HG03354 (cell line): ENCODE measurements around the gene POLR2A.

Experiments
- ATAC-seq: cut with Tn5 transposase; IDR thresholded peaks from one replicate; pipeline ENCODE4 v1.9.1; 2021; ENCODE audit warnings: mild to moderate bottlenecking; ENCODE audit not compliant: unreplicated experiment, poor library complexity, severe bottlenecking

POLR2A gene

DNA sequence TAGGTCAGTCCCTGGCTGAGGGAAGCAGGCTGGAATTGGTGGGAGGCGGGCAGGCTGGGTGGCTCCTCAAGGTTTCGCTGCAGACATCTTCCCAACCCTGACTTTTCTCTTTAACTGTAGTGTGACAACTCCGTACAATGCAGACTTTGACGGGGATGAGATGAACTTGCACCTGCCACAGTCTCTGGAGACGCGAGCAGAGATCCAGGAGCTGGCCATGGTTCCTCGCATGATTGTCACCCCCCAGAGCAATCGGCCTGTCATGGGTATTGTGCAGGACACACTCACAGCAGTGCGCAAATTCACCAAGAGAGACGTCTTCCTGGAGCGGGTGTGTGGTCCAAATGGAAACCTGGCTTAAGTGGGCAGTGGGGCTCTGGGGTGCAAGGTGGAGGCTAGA is 15.0 kb downstream of the POLR2A start:
- ATAC-seq = no peak

DNA sequence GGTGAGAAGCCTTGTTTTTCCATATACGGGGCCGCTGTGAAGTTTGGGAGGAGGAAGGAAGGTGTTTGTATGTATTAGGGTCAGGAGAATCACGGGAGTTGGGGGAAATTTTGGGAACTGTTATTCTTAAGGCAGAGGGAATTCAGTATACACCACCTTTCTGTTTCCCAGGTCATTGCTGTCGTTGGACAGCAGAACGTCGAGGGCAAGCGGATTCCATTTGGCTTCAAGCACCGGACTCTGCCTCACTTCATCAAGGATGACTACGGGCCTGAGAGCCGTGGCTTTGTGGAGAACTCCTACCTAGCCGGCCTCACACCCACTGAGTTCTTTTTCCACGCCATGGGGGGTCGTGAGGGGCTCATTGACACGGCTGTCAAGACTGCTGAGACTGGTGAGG is 17.6 kb downstream of the POLR2A start:
- ATAC-seq = no peak

DNA sequence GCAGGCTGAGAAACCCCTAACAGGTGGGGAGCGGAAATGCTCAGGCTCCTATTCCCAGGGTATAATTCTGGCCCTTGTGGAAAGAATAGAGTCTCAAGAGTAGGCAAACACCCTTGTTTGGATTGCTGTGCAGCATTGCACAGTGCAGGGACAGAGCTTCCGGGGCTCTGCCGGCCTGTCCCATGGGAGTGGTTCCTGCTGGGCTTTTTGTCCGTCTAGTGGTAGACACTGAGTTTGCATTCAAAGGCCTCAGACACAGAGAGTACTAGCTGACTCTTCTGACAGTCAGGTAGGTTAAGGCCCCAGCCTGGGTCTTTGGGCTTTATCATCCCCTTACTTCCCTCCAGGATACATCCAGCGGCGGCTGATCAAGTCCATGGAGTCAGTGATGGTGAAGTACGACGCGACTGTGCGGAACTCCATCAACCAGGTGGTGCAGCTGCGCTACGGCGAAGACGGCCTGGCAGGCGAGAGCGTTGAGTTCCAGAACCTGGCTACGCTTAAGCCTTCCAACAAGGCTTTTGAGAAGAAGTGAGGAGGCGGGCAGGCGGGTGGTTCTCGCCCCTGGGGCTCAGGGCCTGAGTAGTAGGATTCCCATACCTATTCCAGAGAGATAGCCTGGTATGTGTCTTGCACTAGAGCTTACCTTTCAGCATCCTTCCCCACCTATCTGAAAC is 18.1 kb downstream of the POLR2A start:
- no peak for ATAC-seq

DNA sequence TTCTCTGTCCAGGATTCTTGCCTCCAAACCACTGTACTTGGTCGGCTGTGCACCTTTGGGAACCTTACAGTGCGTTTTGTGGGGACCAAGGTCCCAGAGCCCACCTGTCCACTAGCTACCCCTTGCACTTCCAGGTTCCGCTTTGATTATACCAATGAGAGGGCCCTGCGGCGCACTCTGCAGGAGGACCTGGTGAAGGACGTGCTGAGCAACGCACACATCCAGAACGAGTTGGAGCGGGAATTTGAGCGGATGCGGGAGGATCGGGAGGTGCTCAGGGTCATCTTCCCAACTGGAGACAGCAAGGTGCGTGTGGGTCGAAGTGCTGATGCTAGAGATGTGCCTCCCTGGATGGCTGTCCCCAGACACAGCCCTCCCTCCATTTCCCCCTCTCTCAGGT is 18.8 kb downstream of the POLR2A start:
- no peak for ATAC-seq

DNA sequence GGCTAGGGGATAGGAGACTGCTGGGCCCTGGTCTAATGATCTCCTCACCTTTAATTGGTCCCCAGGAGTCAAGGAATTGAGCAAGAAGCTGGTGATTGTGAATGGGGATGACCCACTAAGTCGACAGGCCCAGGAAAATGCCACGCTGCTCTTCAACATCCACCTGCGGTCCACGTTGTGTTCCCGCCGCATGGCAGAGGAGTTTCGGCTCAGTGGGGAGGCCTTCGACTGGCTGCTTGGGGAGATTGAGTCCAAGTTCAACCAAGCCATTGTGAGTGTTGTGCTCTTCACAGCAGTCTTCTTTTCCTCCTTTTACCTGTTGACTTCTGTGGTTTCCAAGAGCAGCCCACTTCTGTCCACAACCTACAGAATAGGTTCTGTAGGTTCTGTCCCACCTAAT is 19.4 kb downstream of the POLR2A start:
- no peak for ATAC-seq

DNA sequence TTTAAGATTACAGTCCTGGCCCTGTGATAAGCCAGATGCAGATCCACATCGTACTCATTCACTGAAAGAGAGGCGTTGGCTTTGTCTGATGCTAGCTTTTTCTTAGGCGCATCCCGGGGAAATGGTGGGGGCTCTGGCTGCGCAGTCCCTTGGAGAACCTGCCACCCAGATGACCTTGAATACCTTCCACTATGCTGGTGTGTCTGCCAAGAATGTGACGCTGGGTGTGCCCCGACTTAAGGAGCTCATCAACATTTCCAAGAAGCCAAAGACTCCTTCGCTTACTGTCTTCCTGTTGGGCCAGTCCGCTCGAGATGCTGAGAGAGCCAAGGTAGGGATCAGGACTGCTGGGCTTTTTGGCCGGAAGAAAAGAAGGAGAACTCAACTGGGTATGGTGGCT is 24.0 kb downstream of the POLR2A start:
- ATAC-seq = no peak

DNA sequence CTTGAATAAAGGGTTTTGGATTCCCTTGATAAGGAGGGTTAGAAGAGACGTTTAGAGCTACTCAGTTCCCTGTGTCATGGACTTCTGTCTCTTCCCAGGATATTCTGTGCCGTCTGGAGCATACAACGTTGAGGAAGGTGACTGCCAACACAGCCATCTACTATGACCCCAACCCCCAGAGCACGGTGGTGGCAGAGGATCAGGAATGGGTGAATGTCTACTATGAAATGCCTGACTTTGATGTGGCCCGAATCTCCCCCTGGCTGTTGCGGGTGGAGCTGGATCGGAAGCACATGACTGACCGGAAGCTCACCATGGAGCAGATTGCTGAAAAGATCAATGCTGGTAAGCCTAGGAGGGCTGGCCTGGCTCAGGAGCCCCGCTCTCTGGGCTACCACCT is 24.7 kb downstream of the POLR2A start:
- ATAC-seq = no peak

DNA sequence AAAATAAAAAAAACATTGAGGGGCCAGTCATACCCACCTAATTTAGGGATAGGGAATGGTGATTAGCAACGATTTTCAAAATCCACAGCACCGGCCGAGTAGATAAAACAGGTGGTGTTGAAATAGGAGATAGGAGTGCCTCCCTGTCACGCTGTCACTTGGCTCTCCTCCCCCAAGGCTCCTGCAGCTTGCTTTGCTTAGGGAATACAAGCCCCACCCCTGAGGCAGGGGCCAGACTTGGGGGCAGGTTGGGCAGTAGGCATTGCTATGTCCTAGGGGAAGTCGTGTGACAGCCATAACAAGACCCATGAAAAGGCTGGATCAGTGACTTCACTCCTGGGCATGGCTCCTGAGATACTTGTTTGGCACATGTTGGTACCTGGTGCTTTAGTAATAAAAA is 25.8 kb downstream of the POLR2A start:
- no peak for ATAC-seq

DNA sequence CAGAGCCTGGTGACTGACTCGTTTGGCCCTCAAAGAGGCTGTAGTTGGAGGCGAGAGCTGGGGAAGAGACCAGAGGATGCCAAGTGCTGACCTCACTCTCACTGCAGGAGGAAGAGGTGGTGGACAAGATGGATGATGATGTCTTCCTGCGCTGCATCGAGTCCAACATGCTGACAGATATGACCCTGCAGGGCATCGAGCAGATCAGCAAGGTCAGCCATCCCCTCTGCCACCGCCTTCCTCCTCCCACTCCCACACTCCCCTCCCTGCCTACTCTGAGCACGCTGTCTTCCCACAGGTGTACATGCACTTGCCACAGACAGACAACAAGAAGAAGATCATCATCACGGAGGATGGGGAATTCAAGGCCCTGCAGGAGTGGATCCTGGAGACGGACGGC is 26.9 kb downstream of the POLR2A start:
- no peak for ATAC-seq

DNA sequence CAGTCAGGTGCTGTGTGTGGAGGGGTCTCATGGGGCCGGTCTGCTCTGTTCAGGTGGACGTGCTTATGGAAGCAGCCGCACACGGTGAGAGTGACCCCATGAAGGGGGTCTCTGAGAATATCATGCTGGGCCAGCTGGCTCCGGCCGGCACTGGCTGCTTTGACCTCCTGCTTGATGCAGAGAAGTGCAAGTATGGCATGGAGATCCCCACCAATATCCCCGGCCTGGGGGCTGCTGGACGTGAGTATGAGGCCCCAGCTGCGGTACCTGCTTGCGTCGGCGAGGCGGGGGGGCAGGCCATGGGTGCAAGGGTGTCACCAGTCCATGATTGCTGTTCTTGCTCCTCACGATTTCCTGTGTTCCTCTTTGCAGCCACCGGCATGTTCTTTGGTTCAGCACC is 27.9 kb downstream of the POLR2A start:
- no peak for ATAC-seq

DNA sequence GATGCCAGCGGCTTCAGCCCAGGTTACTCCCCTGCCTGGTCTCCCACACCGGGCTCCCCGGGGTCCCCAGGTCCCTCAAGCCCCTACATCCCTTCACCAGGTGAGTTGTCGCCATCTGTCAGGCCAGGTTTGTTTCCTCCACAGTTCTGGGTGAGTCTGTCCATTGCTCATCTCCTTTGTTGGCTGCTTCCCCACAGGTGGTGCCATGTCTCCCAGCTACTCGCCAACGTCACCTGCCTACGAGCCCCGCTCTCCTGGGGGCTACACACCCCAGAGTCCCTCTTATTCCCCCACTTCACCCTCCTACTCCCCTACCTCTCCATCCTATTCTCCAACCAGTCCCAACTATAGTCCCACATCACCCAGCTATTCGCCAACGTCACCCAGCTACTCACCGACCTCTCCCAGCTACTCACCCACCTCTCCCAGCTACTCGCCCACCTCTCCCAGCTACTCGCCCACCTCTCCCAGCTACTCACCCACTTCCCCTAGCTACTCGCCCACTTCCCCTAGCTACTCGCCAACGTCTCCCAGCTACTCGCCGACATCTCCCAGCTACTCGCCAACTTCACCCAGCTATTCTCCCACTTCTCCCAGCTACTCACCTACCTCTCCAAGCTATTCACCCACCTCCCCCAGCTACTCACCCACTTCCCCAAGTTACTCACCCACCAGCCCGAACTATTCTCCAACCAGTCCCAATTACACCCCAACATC is 28.8 kb downstream of the POLR2A start:
- no peak for ATAC-seq

DNA sequence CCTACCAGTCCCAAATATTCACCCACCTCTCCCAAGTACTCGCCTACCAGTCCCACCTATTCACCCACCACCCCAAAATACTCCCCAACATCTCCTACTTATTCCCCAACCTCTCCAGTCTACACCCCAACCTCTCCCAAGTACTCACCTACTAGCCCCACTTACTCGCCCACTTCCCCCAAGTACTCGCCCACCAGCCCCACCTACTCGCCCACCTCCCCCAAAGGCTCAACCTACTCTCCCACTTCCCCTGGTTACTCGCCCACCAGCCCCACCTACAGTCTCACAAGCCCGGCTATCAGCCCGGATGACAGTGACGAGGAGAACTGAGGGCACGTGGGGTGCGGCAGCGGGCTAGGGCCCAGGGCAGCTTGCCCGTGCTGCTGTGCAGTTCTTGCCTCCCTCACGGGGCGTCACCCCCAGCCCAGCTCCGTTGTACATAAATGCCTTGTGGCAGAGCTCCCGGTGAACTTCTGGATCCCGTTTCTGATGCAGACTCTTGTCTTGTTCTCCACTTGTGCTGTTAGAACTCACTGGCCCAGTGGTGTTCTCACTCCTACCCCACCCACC is 29.8 kb downstream of the POLR2A start:
- no peak for ATAC-seq

DNA sequence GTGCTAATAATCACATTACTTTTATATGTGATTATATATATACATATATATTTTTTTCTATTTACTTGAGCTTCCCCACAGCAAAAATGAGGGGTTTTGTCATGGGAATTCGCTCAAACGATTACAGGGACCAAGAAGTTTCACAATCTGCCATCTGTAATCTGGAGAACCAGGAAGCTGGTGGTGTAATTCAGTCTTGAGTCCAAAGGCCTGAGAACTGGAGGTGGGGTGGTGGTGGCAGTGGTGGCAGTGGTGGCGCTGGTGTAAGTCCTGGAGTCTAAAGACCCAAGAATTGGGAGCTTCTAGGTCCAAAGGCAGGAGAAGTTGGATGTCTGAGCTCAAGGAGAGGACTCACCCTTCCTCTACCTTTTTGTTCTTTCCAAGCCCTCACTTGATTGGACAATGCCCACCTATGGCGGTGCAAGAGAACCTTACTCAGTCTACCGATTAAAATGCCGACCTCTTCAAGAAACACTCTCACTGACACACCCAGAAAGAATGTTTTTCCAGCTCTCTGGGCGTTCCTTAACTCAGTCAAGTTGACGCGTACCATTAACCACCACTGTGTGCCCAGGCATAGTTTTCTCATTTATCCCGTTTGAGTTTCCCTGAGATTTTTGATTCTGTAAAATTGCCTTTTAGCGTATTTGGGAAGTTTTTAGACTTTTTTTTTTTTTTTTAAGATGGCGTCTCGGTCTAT is 31.9 kb downstream of the POLR2A start:
- no peak for ATAC-seq

DNA sequence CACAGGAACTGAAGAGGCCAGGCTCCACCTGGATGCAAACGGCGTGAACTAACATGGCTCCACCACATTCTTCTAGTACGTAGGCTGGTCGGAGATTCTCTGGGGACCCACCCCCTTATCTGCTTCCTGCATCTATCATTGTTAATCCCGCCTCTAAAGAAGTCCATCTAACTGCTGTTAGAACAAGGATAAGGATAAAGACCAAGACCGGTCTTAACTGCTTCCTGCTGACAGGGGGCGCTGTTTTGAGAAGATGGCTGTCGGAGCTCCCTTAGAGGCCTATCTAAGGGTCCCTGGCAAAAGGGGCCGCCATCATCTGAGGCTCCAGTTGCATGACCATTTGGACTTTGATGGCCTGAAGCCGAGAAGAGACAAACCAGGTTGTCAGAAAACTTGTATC is 38.9 kb downstream of the POLR2A start:
- no peak for ATAC-seq

DNA sequence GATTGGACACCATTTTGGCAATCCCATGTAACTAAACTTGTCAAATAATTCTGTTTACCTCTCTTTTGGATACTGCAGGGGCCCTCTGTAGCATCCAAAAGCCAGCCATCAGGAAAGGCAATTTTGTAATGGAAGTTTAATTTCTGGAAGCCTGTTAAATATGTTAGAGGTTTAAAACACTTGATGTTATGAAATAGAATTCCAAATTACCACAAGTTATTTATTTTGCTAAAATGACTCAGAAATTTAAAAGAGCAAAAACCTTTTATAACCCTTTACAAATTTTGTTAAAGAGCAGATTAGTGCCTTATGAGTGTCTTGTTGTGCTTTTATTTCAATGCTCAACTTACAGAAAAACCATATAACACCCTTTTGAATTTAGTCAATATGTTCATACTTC is 44.7 kb downstream of the POLR2A start:
- no peak for ATAC-seq

DNA sequence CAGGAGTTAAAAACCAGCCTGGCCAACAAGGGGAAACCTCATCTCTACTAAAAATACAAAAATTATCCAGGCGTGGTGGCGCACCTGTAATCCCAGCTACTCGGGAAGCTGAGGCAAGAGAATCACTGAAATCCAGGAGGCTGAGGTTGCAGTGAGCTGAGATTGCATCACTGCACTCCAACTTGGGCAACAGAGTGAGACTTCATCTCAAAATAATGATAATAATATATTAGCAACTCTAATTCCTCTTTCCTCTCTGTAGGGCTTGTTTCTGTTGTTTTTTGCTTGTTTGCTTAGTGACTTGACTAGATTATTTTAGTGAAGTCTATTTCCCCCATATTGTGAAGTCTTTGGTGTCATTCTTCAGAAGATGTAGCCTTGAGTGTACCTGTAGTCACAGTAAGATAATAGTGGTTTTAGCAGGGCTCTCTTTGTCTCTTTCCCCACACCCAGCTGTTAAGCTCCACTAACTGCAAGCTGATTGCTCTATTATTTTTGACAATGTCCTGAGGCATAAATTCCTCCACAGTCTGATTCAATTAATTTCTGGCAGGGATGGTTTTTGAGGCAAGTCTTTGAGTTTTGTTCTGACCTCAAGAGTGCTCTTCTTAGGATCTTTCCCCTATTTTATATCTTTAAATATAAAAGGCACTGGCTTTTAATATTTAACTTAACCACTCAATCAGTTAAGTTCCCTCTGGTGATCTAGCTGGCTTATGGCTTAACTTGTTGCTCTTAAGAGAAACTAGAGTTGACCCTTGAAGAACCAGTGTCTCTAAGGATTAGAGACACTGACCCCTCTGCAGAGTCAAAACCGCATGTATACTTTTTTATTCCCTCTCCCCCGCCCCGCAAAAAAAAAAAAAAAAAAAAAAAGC is 46.1 kb downstream of the POLR2A start:
- no peak for ATAC-seq

DNA sequence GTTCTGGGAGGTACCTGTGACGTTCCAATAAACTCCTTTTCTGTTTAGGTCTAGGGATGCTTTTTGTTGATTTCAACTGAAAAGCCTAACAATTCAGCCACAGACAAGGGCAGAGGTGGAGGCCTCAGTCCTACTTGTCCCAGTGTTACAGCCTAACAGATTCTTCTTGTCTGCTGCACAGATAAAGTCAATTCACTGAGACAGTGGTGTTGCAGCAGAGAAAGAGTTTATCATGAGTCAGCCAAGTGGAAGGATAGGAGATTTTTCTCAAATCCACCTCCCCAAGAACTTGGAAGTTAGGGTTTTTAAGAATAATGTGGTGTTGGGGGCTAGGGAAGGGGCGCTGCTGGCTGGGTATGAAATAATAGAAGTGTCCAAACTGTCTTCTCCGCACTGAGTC is 53.9 kb downstream of the POLR2A start:
- no peak for ATAC-seq

DNA sequence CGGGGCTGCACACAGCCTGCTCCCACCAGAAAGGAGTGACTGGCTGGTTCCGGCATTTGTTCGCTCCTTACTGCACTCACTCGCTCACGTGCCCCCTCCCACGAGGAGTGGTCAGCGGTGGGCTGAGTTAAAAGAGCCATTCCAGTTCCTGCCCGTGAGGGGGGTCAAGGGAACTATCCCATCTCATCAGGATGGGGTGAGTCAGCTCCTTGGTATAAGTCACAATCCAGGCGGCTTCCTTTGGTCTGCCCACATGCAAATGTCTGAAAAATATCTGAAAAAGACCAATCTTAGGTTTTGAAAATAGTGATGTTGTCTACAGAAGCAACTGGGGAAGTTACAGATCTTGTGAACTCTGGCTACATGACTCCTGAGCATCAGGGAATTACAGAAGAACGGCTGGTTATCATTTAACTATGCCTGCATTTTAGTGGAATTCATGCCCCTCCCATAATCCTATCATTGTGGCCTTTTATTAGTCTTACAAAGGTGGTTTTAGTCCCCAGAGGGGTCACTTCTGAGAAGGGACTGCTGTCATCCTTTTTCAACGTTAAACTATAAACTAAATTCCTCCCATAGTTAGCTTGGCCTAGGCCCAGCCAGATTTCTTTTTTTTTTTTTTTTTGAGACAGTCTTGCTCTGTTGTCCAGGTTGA is 54.9 kb downstream of the POLR2A start:
- no peak for ATAC-seq

DNA sequence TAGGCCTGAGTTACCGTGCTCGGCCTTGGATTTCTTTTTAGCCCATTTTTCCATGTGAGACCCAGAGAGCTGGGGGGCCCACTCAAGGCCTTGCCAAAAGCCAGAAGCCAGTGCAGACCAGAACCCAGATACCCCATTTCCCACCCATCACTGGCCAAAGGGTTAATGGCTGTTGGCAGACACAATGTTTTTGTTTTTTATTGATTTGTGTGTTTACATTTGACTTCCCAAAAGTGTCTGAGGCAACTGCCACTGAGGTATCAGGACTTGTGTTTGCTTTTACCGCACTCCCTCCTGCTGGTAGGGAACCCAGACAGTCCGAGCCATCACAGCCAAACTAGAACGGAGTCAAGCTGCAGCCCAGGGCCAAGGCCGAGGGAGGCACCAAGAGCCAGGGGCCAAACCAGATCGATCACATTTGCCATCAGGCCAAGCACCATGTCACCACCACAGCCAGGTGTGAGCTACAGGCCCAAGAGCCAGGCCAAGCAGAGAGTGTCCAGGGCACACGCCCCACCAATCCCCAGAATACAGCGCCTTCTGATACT is 57.0 kb downstream of the POLR2A start:
- no peak for ATAC-seq
